ENCODE measurements around the gene NISCH.

The NISCH gene

GRCh38 chr3:52527732-52528585 is 72.6 kb downstream of the NISCH start:
- no CpG with 5 or more reads among the region's 18 CpGs for whole genome bisulfite sequencing, 2 donors (ENCODE audit: extremely low coverage in 2 of 2, insufficient read length in 2 of 2, insufficient replicate concordance in 1 of 2)
- Histone ChIP-seq H3K9me3 (replicated peaks in 1 of 2; ENCODE audit: control insufficient read depth in 2 of 2, insufficient read depth in 1 of 2, low read depth in 1 of 2, low read length in 2 of 2) (no peaks in the 10 kb centered on the region), H2BK15ac (ENCODE audit: low read length) (no peak overlapping the region), H2BK5ac (ENCODE audit: low read length) (no peak overlapping the region), H2BK12ac (ENCODE audit: low read length) (no peak overlapping the region), H3K9ac (ENCODE audit: low read depth, low read length, poor library complexity) (peak overlapping the region; percentile 1), H3K36me3 (replicated peaks in 1 of 2; ENCODE audit: control insufficient read depth in 2 of 2, insufficient read depth in 2 of 2, low read length in 2 of 2) (peaks cover 54 to 59% of the 10 kb centered on the region in 2 donors), H3K4me3 (ENCODE audit: low read length in 2 of 2) (peak overlapping the region in 1 of 2 donors; percentile 32), H2AK5ac (ENCODE audit: low read depth, low read length) (no peak overlapping the region), H3K14ac (ENCODE audit: low read length) (no peak overlapping the region), H3K18ac (ENCODE audit: low read length) (no peak overlapping the region), H3K4me2 (ENCODE audit: insufficient read depth, low read length, poor library complexity, severe bottlenecking) (no peak overlapping the region), H3K4me1 (ENCODE audit: control insufficient read depth in 2 of 2, insufficient read depth in 1 of 2, low read depth in 1 of 2, low read length in 2 of 2) (peaks cover 22 to 32% of the 10 kb centered on the region in 2 donors), H3K79me1 (ENCODE audit: low read depth, low read length) (peaks cover 22% of the 10 kb centered on the region), H3K27ac (replicated peaks; ENCODE audit: low read length) (no peak overlapping the region), H2AFZ (ENCODE audit: low read length) (no peak overlapping the region), H3K27me3 (ENCODE audit: control insufficient read depth in 3 of 3, insufficient read depth in 3 of 3, low read depth in 1 of 3, low read length in 3 of 3) (no peaks in the 10 kb centered on the region), H3K4ac (ENCODE audit: low read length) (no peak overlapping the region), H3K23ac (ENCODE audit: low read depth, low read length, poor library complexity) (peak overlapping the region; percentile 75), H2BK120ac (ENCODE audit: low read depth, low read length) (no peak overlapping the region), H4K91ac (ENCODE audit: low read depth, low read length, poor library complexity) (no peak overlapping the region), H4K8ac (ENCODE audit: low read depth, low read length) (no peak overlapping the region)
- DNase-seq (ENCODE audit: low spot score), result no peak

GRCh38 chr3:52528586-52529375 is 73.4 kb downstream of the NISCH start:
- no peak overlapping the region for H3K18ac ChIP-seq (ENCODE audit: low read length)
- no peak overlapping the region for H2BK5ac ChIP-seq (ENCODE audit: low read length)
- no peak overlapping the region for H3K27ac ChIP-seq (replicated peaks; ENCODE audit: low read length)
- no peak overlapping the region for H3K4me2 ChIP-seq (ENCODE audit: insufficient read depth, low read length, poor library complexity, severe bottlenecking)
- peak overlapping the region; percentile 18 for H2BK15ac ChIP-seq (ENCODE audit: low read length)
- H3K4me1 ChIP-seq (ENCODE audit: control insufficient read depth in 2 of 2, insufficient read depth in 1 of 2, low read depth in 1 of 2, low read length in 2 of 2), result peaks cover 22 to 32% of the 10 kb centered on the region in 2 donors
- no CpG with 5 or more reads among the region's 25 CpGs for WGBS, 2 donors (ENCODE audit: extremely low coverage in 2 of 2, insufficient read length in 2 of 2, insufficient replicate concordance in 1 of 2)
- no peak overlapping the region for H4K91ac ChIP-seq (ENCODE audit: low read depth, low read length, poor library complexity)
- DNase-seq (ENCODE audit: low spot score), result no peak
- peaks cover 51 to 58% of the 10 kb centered on the region in 2 donors for H3K36me3 ChIP-seq (replicated peaks in 1 of 2; ENCODE audit: control insufficient read depth in 2 of 2, insufficient read depth in 2 of 2, low read length in 2 of 2)
- H2AK5ac ChIP-seq (ENCODE audit: low read depth, low read length), result no peak overlapping the region
- no peaks in the 10 kb centered on the region for H3K27me3 ChIP-seq (ENCODE audit: control insufficient read depth in 3 of 3, insufficient read depth in 3 of 3, low read depth in 1 of 3, low read length in 3 of 3)
- H3K14ac ChIP-seq (ENCODE audit: low read length), result no peak overlapping the region
- no peak overlapping the region for H2BK12ac ChIP-seq (ENCODE audit: low read length)
- H3K9ac ChIP-seq (ENCODE audit: low read depth, low read length, poor library complexity), result peak overlapping the region; percentile 35
- H3K79me1 ChIP-seq (ENCODE audit: low read depth, low read length), result peaks cover 22% of the 10 kb centered on the region
- no peak overlapping the region for H3K23ac ChIP-seq (ENCODE audit: low read depth, low read length, poor library complexity)
- H4K8ac ChIP-seq (ENCODE audit: low read depth, low read length), result peak overlapping the region; percentile 23
- no peak overlapping the region for H3K4me3 ChIP-seq (ENCODE audit: low read length in 2 of 2)
- H2AFZ ChIP-seq (ENCODE audit: low read length), result no peak overlapping the region
- H3K4ac ChIP-seq (ENCODE audit: low read length), result no peak overlapping the region
- H3K9me3 ChIP-seq (replicated peaks in 1 of 2; ENCODE audit: control insufficient read depth in 2 of 2, insufficient read depth in 1 of 2, low read depth in 1 of 2, low read length in 2 of 2), result no peaks in the 10 kb centered on the region
- no peak overlapping the region for H2BK120ac ChIP-seq (ENCODE audit: low read depth, low read length)

- no peak overlapping the region for H3K4ac ChIP-seq (ENCODE audit: low read length)
- no CpG with 5 or more reads among the region's 12 CpGs for WGBS, 2 donors (ENCODE audit: extremely low coverage in 2 of 2, insufficient read length in 2 of 2, insufficient replicate concordance in 1 of 2)
- H3K9me3 ChIP-seq (replicated peaks in 1 of 2; ENCODE audit: control insufficient read depth in 2 of 2, insufficient read depth in 1 of 2, low read depth in 1 of 2, low read length in 2 of 2), result no peaks in the 10 kb centered on the region
- no peak overlapping the region for H3K14ac ChIP-seq (ENCODE audit: low read length)
- no peak overlapping the region for H2AK5ac ChIP-seq (ENCODE audit: low read depth, low read length)
- H2BK120ac ChIP-seq (ENCODE audit: low read depth, low read length), result no peak overlapping the region
- H4K8ac ChIP-seq (ENCODE audit: low read depth, low read length), result no peak overlapping the region
- H3K27ac ChIP-seq (replicated peaks; ENCODE audit: low read length), result no peak overlapping the region
- peak overlapping the region in 1 of 2 donors; percentile 12 for H3K4me3 ChIP-seq (ENCODE audit: low read length in 2 of 2)
- peaks cover 25 to 32% of the 10 kb centered on the region in 2 donors for H3K4me1 ChIP-seq (ENCODE audit: control insufficient read depth in 2 of 2, insufficient read depth in 1 of 2, low read depth in 1 of 2, low read length in 2 of 2)
- peak overlapping the region; percentile 66 for H3K9ac ChIP-seq (ENCODE audit: low read depth, low read length, poor library complexity)
- H3K23ac ChIP-seq (ENCODE audit: low read depth, low read length, poor library complexity), result peak overlapping the region; percentile 76
- no peak overlapping the region for H3K18ac ChIP-seq (ENCODE audit: low read length)
- H3K27me3 ChIP-seq (ENCODE audit: control insufficient read depth in 3 of 3, insufficient read depth in 3 of 3, low read depth in 1 of 3, low read length in 3 of 3), result no peaks in the 10 kb centered on the region
- no peak overlapping the region for H4K91ac ChIP-seq (ENCODE audit: low read depth, low read length, poor library complexity)
- H3K4me2 ChIP-seq (ENCODE audit: insufficient read depth, low read length, poor library complexity, severe bottlenecking), result no peak overlapping the region
- no peak for DNase-seq (ENCODE audit: low spot score)
- no peak overlapping the region for H2BK5ac ChIP-seq (ENCODE audit: low read length)
- H2BK15ac ChIP-seq (ENCODE audit: low read length), result peak overlapping the region; percentile 18
- peaks cover 43 to 49% of the 10 kb centered on the region in 2 donors for H3K36me3 ChIP-seq (replicated peaks in 1 of 2; ENCODE audit: control insufficient read depth in 2 of 2, insufficient read depth in 2 of 2, low read length in 2 of 2)
- H2BK12ac ChIP-seq (ENCODE audit: low read length), result no peak overlapping the region
- H3K79me1 ChIP-seq (ENCODE audit: low read depth, low read length), result peaks cover 22% of the 10 kb centered on the region
- H2AFZ ChIP-seq (ENCODE audit: low read length), result no peak overlapping the region
Measured at GRCh38 chr3:52529376-52530333, 74.3 kb downstream of the NISCH start.

All from neuronal stem cell (in vitro differentiated cells).